GM04504 (cell line): Measurements from ENCODE around the gene MAP2K2.
A peak's percentile ranks its signal among the peaks of the same experiment; 100 is the strongest.

ENCODE experiments used
- DNase-seq: peaks from one replicate; pipeline ENCODE4 v3.0.0-alpha.2; 2012; ENCODE audit warnings: low read depth

MAP2K2 gene

GRCh38 chr19:4077800-4078684, 45.9 kb downstream of the MAP2K2 start:
- DNase-seq: no peak

- DNase-seq: no peak
These were observed 46.9 kb downstream of the MAP2K2 start for GRCh38 chr19:4077007-4077374.

GRCh38 chr19:4075373-4075772, 48.5 kb downstream of the MAP2K2 start:
- no peak for DNase-seq

- no peak for DNase-seq
These were observed 52.3 kb downstream of the MAP2K2 start for GRCh38 chr19:4071610-4072009.

- DNase-seq: no peak
These were observed 54.5 kb downstream of the MAP2K2 start for GRCh38 chr19:4069331-4069959.

GRCh38 chr19:4068047-4068966, 55.6 kb downstream of the MAP2K2 start:
- DNase-seq: no peak

GRCh38 chr19:4067396-4068046, 56.4 kb downstream of the MAP2K2 start:
- no peak for DNase-seq

GRCh38 chr19:4066682-4067395, 57.1 kb downstream of the MAP2K2 start, which contains the start of gene ZBTB7A:
TSS of gene ZBTB7A (minus strand) at chr19:4066899. CDS start at chr19:4055232, 11,667 bp downstream.
- DNase-seq: no peak

GRCh38 chr19:4066176-4066606, 57.7 kb downstream of the MAP2K2 start:
- DNase-seq: no peak

GRCh38 chr19:4065430-4066175, 58.3 kb downstream of the MAP2K2 start:
- peak; percentile 92 for DNase-seq

GRCh38 chr19:4064496-4065260, 59.2 kb downstream of the MAP2K2 start:
- no peak for DNase-seq

GRCh38 chr19:4064149-4064495, 59.8 kb downstream of the MAP2K2 start:
- no peak for DNase-seq

- DNase-seq: no peak
These were observed 60.4 kb downstream of the MAP2K2 start for GRCh38 chr19:4063369-4064148.

- DNase-seq: no peak
These were observed 61.2 kb downstream of the MAP2K2 start for GRCh38 chr19:4062419-4063368.

- DNase-seq: no peak
These were observed 62.1 kb downstream of the MAP2K2 start for GRCh38 chr19:4061683-4062418.

- no peak for DNase-seq
These were observed 62.7 kb downstream of the MAP2K2 start for GRCh38 chr19:4061178-4061682.
